ENCODE measurements around the gene LSAMP. TPM values are rescaled to one million over a fixed set of nuclear protein-coding genes. Genes with fewer than 3 reads are reported as not detected.

LSAMP gene
- total RNA-seq, 1 experiment from 2014 or later, result 5.7 TPM

- DNase-seq (ENCODE audit: low spot score), result no peak
- Mint-ChIP-seq H3K4me3 (no peak overlapping the region), H3K4me1 (peaks cover 22% of the 10 kb centered on the region), H3K27ac (no peak overlapping the region), H3K27me3 (ENCODE audit: low read depth) (no peaks in the 10 kb centered on the region), H3K36me3 (peaks cover 14% of the 10 kb centered on the region), H3K9me3 (peaks cover 13% of the 10 kb centered on the region)
- CTCF ChIA-PET, result no interaction called here
- TF ChIP-seq, protein P1, sequence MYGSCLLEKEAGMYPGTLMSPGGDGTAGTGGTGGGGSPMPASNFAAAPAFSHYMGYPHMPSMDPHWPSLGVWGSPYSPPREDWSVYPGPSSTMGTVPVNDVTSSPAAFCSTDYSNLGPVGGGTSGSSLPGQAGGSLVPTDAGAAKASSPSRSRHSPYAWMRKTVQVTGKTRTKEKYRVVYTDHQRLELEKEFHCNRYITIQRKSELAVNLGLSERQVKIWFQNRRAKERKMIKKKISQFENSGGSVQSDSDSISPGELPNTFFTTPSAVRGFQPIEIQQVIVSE (CRISPR knock-in tag; IDR thresholded peaks at IDR 0.05; ENCODE audit: borderline replicate concordance), result no peak
- TF ChIP-seq TEAD4 (CRISPR knock-in tag; IDR thresholded peaks at IDR 0.05) (no peak), PRDM15 (CRISPR knock-in tag; IDR thresholded peaks at IDR 0.05) (no peak), ZNF512 (CRISPR knock-in tag; IDR thresholded peaks at IDR 0.05; ENCODE audit: borderline replicate concordance) (no peak), NFYB (CRISPR knock-in tag; conservative IDR thresholded peaks at IDR 0.05; ENCODE audit: low read depth) (no peak), JAZF1 (CRISPR knock-in tag; IDR thresholded peaks at IDR 0.05) (no peak), NR3C1 (CRISPR knock-in tag; conservative IDR thresholded peaks at IDR 0.05; ENCODE audit: low read depth) (no peak), GTF2I (CRISPR knock-in tag; conservative IDR thresholded peaks at IDR 0.05) (no peak), ZNF121 (CRISPR knock-in tag; IDR thresholded peaks at IDR 0.05) (no peak), CREB1 (CRISPR knock-in tag; IDR thresholded peaks at IDR 0.05) (no peak), GABPB1 (CRISPR knock-in tag; IDR thresholded peaks at IDR 0.05) (no peak)
- no peak for ATAC-seq
- POLR2A ChIA-PET, result interaction anchor here (0.6 to 0.8 kb wide), 2 partner anchors 13 to 53 kb away, joined by 5 to 6 read pairs; no protein-coding TSS in a partner anchor
Observed at GRCh38 chr3:116087426-116087825, 357.9 kb downstream of the LSAMP start.

DNA sequence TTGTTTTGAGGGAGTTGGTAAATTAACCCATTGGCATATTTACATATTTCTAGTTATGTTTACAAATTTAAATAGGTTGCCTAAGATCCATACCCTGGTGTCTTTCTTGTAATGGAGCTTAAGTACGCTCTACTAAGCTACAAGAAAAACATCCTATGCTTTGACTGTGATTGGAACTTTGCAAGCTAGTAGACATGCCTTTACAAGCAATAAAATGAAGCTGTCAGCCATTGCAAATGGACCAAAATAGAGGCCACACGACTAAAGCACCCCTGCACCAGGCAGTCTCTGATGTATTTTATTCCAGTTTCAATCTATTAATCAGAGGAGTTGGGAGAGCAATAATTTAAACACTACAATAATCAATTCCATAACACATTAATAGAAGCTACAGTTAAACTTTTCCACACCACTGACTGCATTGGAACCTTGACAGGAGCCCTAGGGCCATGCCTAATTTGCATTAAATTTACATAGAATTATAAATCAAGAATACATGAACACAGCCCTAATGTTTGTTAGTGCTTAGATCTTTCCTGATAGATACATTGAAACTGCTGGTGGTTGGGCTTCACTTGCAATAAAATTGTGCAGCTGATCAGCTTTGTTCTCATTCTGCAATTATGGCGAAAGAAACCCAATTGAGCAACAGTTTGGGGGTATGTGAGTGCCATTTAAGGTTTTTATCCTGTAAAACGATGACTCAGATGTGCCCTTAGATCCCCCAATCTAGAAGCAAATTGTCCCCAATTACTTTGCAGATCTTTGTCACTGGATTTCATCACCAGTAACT, 360.1 kb downstream of the LSAMP start:
- ATAC-seq (no peak), DNase-seq (ENCODE audit: low spot score) (no peak)
- ChIA-PET CTCF (no interaction called here), POLR2A (no interaction called here)
- Mint-ChIP-seq H3K9me3 (peaks cover 6% of the 10 kb centered on the region), H3K4me1 (peaks cover 16% of the 10 kb centered on the region), H3K36me3 (no peaks in the 10 kb centered on the region), H3K27ac (no peak overlapping the region), H3K27me3 (ENCODE audit: low read depth) (no peaks in the 10 kb centered on the region), H3K4me3 (no peak overlapping the region)
- TF ChIP-seq ERG (CRISPR knock-in tag; IDR thresholded peaks at IDR 0.05) (no peak), JAZF1 (CRISPR knock-in tag; IDR thresholded peaks at IDR 0.05) (no peak), MLX (CRISPR knock-in tag; IDR thresholded peaks at IDR 0.05) (no peak), ZNF532 (CRISPR knock-in tag; IDR thresholded peaks at IDR 0.05; ENCODE audit: borderline replicate concordance) (no peak), TCF7 (CRISPR knock-in tag; IDR thresholded peaks at IDR 0.05; ENCODE audit: low read depth) (no peak), ARID4B (CRISPR knock-in tag; IDR thresholded peaks at IDR 0.05; ENCODE audit: borderline replicate concordance) (no peak), TEAD1 (CRISPR knock-in tag; IDR thresholded peaks at IDR 0.05) (no peak)
